ENCODE measurements around the gene CIPC.

Gene CIPC

GRCh38 chr14:77113644-77114043, 15.6 kb downstream of the CIPC start:
- H3K9me3 ChIP-seq (ENCODE audit: insufficient read depth, low read length, severe bottlenecking): no peaks in the 10 kb centered on the region
- H3K79me2 ChIP-seq (ENCODE audit: insufficient read depth, low read length): no peaks in the 10 kb centered on the region
- no peak overlapping the region for H3K4me2 ChIP-seq (ENCODE audit: insufficient read depth, low read length)
- ATAC-seq (ENCODE audit: insufficient read depth, low read depth): no peak
- no peak overlapping the region for H3K27ac ChIP-seq (ENCODE audit: low read length)
- no peak overlapping the region for H3K9ac ChIP-seq (ENCODE audit: low read depth, low read length)
- no peaks in the 10 kb centered on the region for H3K4me1 ChIP-seq (ENCODE audit: insufficient read depth, low read length)
- no peak overlapping the region for H2AFZ ChIP-seq (ENCODE audit: low read depth, low read length)
- H4K20me1 ChIP-seq (ENCODE audit: insufficient read depth, low read length): 0 out of 2 replicates have a peak, but pooled peaks cover 2% of the 10 kb centered on the region
- no peaks in the 10 kb centered on the region for H3K27me3 ChIP-seq (ENCODE audit: insufficient read depth, low read length, poor library complexity)
- no peak overlapping the region for H3K4me3 ChIP-seq (ENCODE audit: low read depth in 1 of 2, low read length in 2 of 2)
- peaks cover 56% of the 10 kb centered on the region for H3K36me3 ChIP-seq (ENCODE audit: insufficient read depth, low read length)
- TF ChIP-seq CTCF (IDR thresholded peaks at IDR 0.05; ENCODE audit: borderline replicate concordance, extremely low read depth, low read length, poor library complexity, severe bottlenecking) (no peak), EZH2 (IDR thresholded peaks at IDR 0.05; ENCODE audit: borderline replicate concordance, low read depth, low read length, severe bottlenecking) (no peak)
- DNase-seq: no peak

GRCh38 chr14:77114609-77115008, 16.6 kb downstream of the CIPC start:
- Histone ChIP-seq H3K4me1 (ENCODE audit: insufficient read depth, low read length) (no peaks in the 10 kb centered on the region), H3K27ac (ENCODE audit: low read length) (no peak overlapping the region), H3K36me3 (ENCODE audit: insufficient read depth, low read length) (peaks cover 46% of the 10 kb centered on the region), H4K20me1 (ENCODE audit: insufficient read depth, low read length) (no peaks in the 10 kb centered on the region), H3K4me3 (ENCODE audit: low read depth in 1 of 2, low read length in 2 of 2) (no peak overlapping the region), H3K27me3 (ENCODE audit: insufficient read depth, low read length, poor library complexity) (no peaks in the 10 kb centered on the region), H3K4me2 (ENCODE audit: insufficient read depth, low read length) (no peak overlapping the region), H3K9me3 (ENCODE audit: insufficient read depth, low read length, severe bottlenecking) (no peaks in the 10 kb centered on the region), H3K9ac (ENCODE audit: low read depth, low read length) (no peak overlapping the region), H3K79me2 (ENCODE audit: insufficient read depth, low read length) (no peaks in the 10 kb centered on the region), H2AFZ (ENCODE audit: low read depth, low read length) (no peak overlapping the region)
- TF ChIP-seq EZH2 (IDR thresholded peaks at IDR 0.05; ENCODE audit: borderline replicate concordance, low read depth, low read length, severe bottlenecking) (no peak), CTCF (IDR thresholded peaks at IDR 0.05; ENCODE audit: borderline replicate concordance, extremely low read depth, low read length, poor library complexity, severe bottlenecking) (no peak)
- ATAC-seq (ENCODE audit: insufficient read depth, low read depth) (no peak), DNase-seq (no peak)

GRCh38 chr14:77116172-77116817, 18.2 kb downstream of the CIPC start:
- no peak for ATAC-seq (ENCODE audit: insufficient read depth, low read depth)
- no peak overlapping the region for H3K9ac ChIP-seq (ENCODE audit: low read depth, low read length)

More at GRCh38 chr14:77116172-77116817, 18.2 kb downstream of the CIPC start:
- TF ChIP-seq EZH2 (IDR thresholded peaks at IDR 0.05; ENCODE audit: borderline replicate concordance, low read depth, low read length, severe bottlenecking): no peak
- TF ChIP-seq CTCF (IDR thresholded peaks at IDR 0.05; ENCODE audit: borderline replicate concordance, extremely low read depth, low read length, poor library complexity, severe bottlenecking): no peak
- Histone ChIP-seq H3K4me2 (ENCODE audit: insufficient read depth, low read length) (no peak overlapping the region), H3K36me3 (ENCODE audit: insufficient read depth, low read length) (peaks cover 38% of the 10 kb centered on the region), H3K79me2 (ENCODE audit: insufficient read depth, low read length) (no peaks in the 10 kb centered on the region), H4K20me1 (ENCODE audit: insufficient read depth, low read length) (no peaks in the 10 kb centered on the region), H3K4me3 (ENCODE audit: low read depth in 1 of 2, low read length in 2 of 2) (no peak overlapping the region), H3K27ac (ENCODE audit: low read length) (no peak overlapping the region), H3K4me1 (ENCODE audit: insufficient read depth, low read length) (no peaks in the 10 kb centered on the region), H3K27me3 (ENCODE audit: insufficient read depth, low read length, poor library complexity) (no peaks in the 10 kb centered on the region), H2AFZ (ENCODE audit: low read depth, low read length) (no peak overlapping the region), H3K9me3 (ENCODE audit: insufficient read depth, low read length, severe bottlenecking) (no peaks in the 10 kb centered on the region)
- no peak for DNase-seq
